Mucosa of descending colon (tissue), 3 donors: Measurements from ENCODE around the gene PACSIN1. TPM values are rescaled to one million over a fixed set of nuclear protein-coding genes. Genes with fewer than 3 reads are reported as not detected.

Experiments used
- ATAC-seq: fragments of 200-7000 bp; cut with Tn5 transposase; one replicate; pipeline ENCODE4 v1.9.1; 2020; ENCODE audit warnings: mild to moderate bottlenecking, moderate library complexity
- DNase-seq, 3 donors: peaks; one replicate each; pipeline ENCODE4 v3.0.0-alpha.2; 2020
- H3K36me3 ChIP-seq: fragments of 200-600 bp; one replicate; pipeline ENCODE4 v1.8.0; 2021; ENCODE audit warnings: low read depth, mild to moderate bottlenecking
- H3K4me1 ChIP-seq: fragments of 200-600 bp; one replicate; pipeline ENCODE4 v1.8.0; 2021; ENCODE audit warnings: low read depth, mild to moderate bottlenecking
- H3K4me3 ChIP-seq: fragments of 200-600 bp; one replicate; pipeline ENCODE4 v1.8.0; 2021; ENCODE audit warnings: mild to moderate bottlenecking
- H3K9me3 ChIP-seq: fragments of 200-600 bp; one replicate; pipeline ENCODE4 v1.8.0; 2021; ENCODE audit warnings: mild to moderate bottlenecking
- CTCF ChIP-seq: fragments of 200-600 bp; IDR thresholded peaks from one replicate; pipeline ENCODE4 v1.8.0; 2022; ENCODE audit warnings: antibody characterized with exemption, mild to moderate bottlenecking
- intact Hi-C, 2 donors: fragments of 100-400 bp; cut with DNase I in 1 of 2; cut with micrococcal nuclease in 1 of 2; formaldehyde crosslinking; loops; one replicate each; pipeline versions ENCODE4 v1.11.0 to v1.11.1; 2022; cut with DNase I, micrococcal nuclease
- total RNA-seq, 3 donors: library from RNA; stranded (reverse); fragmentation: NEBNext Ultra II Directional in 2 of 3; extraction: Animal tissue kit (Norgen Biotek cat#: 25700) in 2 of 3; gene quantifications; one replicate each; pipeline versions ENCODE4 v1.2.1 to v1.2.4, GENCODE V29; 2021 to 2023
- donor health status: DM: no; HTN: no; CAD: no; lungs with moderate emphysema.
- donor health status: DM: no; HTN: no; CAD: no.
- donor health status: DM: no; HTN: yes; CAD: no.

Gene PACSIN1
- total RNA-seq, 3 donors from 2014 or later = 0.41 to 1.9 (median 0.67) TPM

GRCh38 chr6:34517966-34518365, 52.1 kb downstream of the PACSIN1 start:
- DNase-seq (no peak), ATAC-seq (no peak)
- no peaks in the 10 kb centered on the region for H3K9me3 ChIP-seq
- intact Hi-C loops = no loop called here
- no peaks in the 10 kb centered on the region for H3K4me1 ChIP-seq
- H3K4me3 ChIP-seq = no peak overlapping the region
- TF ChIP-seq CTCF = no peak
- H3K36me3 ChIP-seq = no peaks in the 10 kb centered on the region

GRCh38 chr6:34518669-34519365, 52.9 kb downstream of the PACSIN1 start:
- DNase-seq (no peak), ATAC-seq (no peak)
- no peaks in the 10 kb centered on the region for H3K36me3 ChIP-seq
- no peak for TF ChIP-seq CTCF
- no peaks in the 10 kb centered on the region for H3K9me3 ChIP-seq
- H3K4me1 ChIP-seq = no peaks in the 10 kb centered on the region
- intact Hi-C loops = no loop called here
- no peak overlapping the region for H3K4me3 ChIP-seq

GRCh38 chr6:34519971-34520644, 54.2 kb downstream of the PACSIN1 start:
- no peaks in the 10 kb centered on the region for H3K36me3 ChIP-seq
- no peaks in the 10 kb centered on the region for H3K9me3 ChIP-seq
- no peak for TF ChIP-seq CTCF
- ATAC-seq = no peak
- H3K4me1 ChIP-seq = no peaks in the 10 kb centered on the region
- intact Hi-C loops = loop anchor here in 1 of 2 donors (10.0 kb wide), 1 partner anchor 85 kb away; no protein-coding TSS in a partner anchor
- no peak overlapping the region for H3K4me3 ChIP-seq
- DNase-seq = no peak

GRCh38 chr6:34520645-34521462, 55.0 kb downstream of the PACSIN1 start:
- Histone ChIP-seq H3K9me3 (no peaks in the 10 kb centered on the region), H3K4me1 (no peaks in the 10 kb centered on the region), H3K4me3 (no peak overlapping the region), H3K36me3 (no peaks in the 10 kb centered on the region)
- DNase-seq = no peak
- no peak for TF ChIP-seq CTCF
- intact Hi-C loops = loop anchor here in 1 of 2 donors (10.0 kb wide), 1 partner anchor 84 kb away; no protein-coding TSS in a partner anchor
- ATAC-seq = no peak

GRCh38 chr6:34521463-34522285, 55.8 kb downstream of the PACSIN1 start:
- Histone ChIP-seq H3K4me3 (no peak overlapping the region), H3K36me3 (no peaks in the 10 kb centered on the region), H3K9me3 (no peaks in the 10 kb centered on the region), H3K4me1 (no peaks in the 10 kb centered on the region)
- DNase-seq (no peak), ATAC-seq (no peak)
- intact Hi-C loops = loop anchor here in 1 of 2 donors (10.0 kb wide), 1 partner anchor 83 kb away; no protein-coding TSS in a partner anchor
- TF ChIP-seq CTCF = no peak
